ENCODE data around the gene PAFAH2.
"Not testable (repeated sequence)": the region's sequence is repeated elsewhere in the genome, so short reads cannot be mapped to it uniquely, and the experiment has no call there.

Gene PAFAH2

DNA sequence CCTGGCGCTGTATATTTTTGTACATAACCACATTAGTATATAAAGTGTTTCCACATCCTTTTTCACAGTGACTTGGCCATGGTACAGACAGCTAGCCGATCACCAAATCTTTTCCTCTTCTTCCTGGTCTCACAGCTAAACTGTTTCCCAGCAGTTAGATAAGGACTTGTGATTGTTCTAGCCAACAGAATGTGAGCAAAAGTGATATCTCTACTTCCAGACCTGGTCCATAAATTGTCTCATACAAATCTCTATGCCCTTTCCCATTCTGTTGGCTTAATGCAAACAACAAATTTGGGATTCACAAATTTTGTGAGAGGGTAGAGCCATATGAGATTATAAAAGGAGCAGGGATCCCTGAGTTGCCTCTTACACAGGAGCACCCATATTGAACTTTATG, 19.5 kb downstream of the PAFAH2 start:
- DNase-seq: no peak

DNA sequence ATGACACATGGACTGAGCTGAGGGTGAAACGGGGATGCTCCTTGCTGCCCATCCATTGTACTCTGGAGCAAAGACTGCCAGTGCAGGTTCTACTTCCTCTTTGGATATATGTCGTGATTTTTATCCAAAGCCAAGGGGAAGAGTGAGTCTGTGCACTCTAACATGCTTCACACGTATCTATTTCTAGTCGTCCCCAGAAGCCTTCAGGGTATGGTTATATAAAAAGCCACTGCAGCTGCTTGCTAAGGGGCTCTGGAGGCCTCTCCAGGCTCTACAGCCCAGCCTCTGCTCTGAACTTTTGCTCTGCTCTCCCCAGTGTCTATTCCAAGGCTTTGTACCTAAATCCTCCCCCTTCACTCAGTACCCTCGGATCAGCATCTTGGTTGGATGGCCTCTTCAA, 20.1 kb downstream of the PAFAH2 start:
- no peak for DNase-seq

DNA sequence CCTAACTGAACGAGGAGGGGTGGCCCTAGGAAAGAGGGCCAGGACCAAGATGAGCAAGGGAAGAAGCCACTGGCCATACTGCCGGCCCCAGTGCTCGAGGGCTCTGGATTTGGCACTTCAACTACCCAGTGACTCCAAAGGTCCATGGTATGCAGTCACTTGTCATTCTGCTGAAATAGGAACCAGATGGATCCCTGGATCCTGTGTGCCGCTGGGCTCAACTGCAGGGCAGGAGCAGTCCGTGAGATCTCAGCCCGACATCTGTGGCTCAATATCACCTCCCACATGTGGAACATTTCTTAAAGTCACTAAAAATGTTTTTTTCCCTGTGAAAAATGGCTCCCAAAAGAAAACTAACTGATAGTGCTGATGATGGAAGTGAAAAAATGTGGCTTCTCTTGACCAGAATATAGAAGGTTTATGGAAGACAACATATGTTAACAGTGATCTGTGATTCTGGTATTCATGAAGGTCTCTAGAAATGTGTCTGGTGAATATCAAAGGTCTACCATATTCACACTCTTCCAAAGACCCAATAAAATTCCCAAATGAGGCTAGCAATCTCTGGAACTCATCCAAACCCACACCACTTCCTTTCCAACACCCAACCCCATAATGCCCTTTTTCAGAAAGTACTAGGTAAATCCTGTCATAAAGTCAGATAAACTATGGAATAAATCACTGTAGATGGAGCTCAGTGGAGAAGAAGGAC, 24.1 kb downstream of the PAFAH2 start:
- DNase-seq: no peak

DNA sequence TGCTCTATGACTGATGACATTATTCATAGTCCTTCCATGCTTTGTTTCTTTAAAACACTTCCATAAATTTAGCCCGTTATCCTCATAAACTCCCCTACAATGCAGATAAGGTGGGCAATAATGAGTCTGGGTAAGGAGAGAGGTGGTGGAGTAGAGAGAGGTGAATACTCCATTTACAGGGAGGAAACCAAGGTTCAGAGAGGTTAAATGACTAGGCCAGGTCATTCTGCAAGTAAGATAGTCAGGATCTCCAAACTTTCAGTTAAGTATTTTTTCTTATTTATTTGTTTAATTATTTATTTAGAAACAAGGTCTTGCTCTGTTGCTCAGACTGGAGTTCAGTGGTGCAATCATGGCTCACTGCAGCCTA, 26.1 kb downstream of the PAFAH2 start:
- no peak for DNase-seq

DNA sequence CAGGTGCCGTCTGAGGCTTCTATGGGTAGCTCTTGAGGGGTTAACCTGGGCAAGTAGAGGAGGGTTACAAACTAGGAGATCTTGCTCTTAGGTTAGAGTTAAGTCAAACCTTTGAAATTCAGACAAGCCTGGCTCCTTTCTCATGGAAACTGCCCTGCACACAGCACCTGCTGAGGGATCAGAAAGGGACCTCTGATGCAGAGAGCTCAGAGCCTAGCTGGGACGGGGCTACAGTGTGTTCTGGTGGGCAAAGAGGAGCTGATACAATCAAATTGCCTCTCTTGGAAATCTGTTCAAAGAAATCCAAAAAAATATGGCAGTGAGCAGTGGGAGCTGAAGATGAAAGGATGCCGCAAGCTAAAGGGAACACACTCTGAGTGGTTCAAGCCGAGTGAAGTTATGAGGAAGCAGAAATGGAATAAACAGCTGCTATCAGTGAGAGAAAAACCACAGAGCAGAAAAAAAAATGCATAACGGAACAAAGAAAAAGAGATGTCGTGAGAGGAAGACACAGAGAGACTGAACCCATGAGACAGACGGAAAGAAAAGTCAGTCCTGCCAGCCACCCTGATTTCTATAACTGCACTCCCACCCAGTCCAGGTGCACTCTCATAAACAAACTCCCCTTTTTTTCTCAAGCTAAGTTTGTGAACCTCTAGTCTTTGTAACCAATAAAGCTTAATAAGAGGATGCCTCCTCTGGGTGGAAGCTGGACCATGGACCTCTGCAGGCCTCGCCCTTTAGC, 26.6 kb downstream of the PAFAH2 start:
- no peak for DNase-seq

DNA sequence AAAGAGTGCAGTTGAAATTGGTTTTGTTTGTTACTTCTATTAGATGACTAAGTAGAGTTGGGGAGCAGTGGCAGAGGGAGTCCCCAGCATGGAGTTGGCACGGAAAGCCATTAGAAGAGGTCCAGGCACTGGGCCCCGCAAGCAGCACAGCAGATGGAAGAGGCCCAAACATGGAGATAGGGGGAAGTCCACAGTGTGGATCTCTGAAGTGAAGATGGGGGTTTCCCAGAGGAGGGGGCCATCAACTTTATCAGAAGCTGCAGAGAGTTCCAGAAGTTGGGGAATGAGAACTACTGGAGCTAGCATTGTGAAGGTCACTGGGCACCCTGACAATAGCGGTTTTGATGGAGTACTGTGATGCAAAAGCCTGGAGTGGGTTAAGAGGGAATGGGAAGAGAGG, 30.6 kb downstream of the PAFAH2 start:
- no peak for DNase-seq

DNA sequence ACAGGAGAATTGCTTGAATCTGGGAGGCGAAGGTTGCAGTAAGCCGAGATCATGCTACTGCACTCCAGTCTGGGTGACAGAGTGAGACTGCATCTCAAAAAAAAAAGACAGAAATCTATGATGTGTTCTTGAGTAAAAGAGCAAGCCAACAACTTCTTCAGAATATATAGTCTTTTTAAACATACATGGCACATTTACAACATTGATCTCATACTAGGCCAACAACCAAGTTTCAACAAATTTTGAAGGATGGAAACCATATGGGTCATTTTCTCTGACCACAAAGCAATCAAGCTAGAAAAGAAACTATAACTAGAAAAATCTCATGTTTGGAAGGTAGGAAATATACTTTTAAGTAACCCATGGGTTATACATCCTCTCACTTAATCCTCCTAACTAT, 38.3 kb downstream of the PAFAH2 start:
- no peak for DNase-seq

DNA sequence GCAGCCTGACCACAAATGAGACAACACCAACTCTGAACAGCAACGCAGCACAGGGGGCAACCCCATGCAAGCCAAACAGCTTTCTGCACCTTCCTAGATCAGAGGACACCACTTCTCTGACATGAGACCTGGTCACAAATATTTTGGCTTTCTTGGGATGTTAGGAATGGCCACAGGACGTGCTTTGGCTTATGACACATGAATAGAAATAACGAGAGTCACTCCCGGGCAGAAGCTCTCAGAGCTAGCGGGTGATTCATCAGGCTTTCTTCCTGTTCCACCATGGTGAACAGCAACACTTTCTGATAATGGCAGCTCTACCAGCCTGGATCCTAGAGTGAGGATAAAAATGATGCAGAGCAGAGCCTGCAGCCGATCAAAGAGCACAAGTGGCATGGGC, 39.4 kb downstream of the PAFAH2 start:
- no peak for DNase-seq

DNA sequence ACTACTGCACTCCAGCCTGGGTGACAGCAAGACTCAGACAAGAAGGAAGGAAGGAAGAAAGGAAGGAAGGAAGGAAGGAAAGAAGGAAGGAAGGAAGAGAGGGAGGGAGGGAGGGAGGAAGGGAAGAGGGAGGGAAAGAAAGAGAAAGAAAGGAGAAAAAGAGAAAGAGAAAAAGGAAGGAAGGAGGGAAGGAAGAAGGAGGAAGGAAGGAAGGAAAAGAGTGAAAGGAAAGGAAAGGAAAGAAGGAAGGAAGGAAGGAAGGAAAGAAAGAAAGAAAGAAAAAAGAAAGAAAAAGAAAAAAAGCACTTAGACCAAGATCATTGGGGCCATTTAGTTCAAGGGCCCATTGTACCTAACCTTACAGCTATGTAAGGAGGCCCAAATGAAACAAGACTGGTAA, 42.3 kb downstream of the PAFAH2 start:
- DNase-seq: no peak

DNA sequence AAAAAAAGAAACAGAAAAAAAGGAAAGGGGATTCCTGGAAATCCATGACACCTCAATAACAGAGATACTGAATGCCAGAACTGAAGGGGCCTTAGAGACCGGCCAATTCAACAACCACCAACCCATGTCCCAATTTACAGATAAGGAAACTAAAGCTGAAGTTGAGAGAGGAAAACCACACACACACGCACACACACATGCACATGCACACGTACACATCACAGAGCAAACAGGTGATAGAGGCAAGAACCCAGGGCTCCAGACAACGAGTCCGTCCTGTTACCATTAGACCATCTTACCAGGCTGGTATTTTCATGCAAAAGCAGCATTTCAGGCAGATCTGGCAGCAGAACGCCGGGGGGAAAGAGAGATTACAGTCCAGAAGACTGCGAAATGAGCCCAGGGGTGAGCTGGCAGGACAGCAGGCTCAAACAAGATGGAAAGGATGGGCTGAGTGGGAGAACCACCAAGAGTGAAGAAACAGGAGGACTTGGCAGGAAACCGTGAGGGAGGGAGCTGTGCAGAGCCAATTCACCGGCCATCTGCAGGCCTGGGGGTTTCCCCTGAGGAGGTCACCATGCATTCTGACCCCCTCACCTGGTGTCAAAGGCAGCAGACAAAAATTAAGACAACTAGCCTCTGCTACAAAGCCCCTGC, 43.5 kb downstream of the PAFAH2 start:
- no peak for DNase-seq

DNA sequence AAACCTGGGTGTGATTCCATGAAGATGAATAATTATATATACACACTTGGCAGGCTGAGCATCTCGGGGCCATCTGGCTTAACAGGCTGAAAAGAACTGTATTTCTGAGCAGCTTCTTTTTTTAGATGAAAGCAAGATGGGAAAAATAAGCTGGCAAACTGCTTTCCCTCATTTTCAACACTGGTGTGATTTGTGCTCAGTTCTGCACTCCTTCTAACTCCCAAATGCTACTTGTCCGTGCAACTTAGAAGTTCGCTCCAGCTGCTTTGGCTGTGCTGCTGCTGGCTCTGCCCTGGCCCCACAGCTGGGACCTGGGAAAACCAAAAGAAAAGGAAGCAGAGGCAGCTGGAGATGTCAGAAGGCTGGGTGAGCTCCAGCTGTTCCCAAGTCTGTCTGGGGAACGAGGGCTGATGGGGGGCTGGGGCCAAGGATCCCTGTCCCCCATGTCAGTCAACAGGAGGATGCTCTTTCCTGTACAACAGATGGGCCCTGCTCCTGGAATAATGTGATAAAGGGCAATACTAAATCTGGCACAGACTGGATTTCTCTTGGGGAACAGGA, 44.9 kb downstream of the PAFAH2 start:
- DNase-seq: no peak

DNA sequence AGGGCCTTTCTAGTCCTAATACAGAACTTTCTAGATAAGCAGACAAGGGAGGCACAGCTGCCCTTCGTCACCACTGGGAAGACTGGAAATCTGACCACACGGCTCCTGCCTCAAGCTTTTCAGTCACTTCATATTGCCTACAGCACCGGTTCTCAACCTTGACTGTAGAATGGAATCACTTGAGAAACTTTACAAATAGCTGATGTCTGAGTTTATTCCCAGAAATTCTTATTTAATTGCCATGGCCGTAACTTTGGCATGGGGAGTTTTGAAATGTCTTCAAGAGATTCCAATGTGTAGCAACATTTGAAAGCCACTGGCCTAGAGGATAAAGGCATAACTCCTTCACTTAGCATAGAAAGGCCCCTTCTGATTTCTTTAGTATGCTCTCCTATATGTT, 49.2 kb downstream of the PAFAH2 start:
- no peak for DNase-seq

DNA sequence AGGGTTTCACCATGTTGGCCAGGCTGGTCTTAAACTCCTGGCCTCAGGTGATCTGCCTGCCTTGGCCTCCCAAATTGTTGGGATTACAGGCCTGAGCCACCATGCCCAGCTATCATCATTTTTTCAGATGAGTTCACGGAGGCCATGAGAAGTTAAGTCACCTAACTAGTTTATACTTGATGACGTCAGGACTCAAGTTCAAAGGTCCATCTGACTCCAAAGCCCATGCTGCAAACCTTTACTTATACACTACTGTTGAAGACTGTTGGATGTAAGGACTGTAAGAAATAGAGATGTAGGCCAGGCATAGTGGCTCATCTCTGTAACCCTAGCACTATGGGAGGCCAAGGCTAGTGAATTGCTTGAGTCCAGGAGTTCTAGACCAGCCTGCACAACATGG, 50.8 kb downstream of the PAFAH2 start:
- no peak for DNase-seq

DNA sequence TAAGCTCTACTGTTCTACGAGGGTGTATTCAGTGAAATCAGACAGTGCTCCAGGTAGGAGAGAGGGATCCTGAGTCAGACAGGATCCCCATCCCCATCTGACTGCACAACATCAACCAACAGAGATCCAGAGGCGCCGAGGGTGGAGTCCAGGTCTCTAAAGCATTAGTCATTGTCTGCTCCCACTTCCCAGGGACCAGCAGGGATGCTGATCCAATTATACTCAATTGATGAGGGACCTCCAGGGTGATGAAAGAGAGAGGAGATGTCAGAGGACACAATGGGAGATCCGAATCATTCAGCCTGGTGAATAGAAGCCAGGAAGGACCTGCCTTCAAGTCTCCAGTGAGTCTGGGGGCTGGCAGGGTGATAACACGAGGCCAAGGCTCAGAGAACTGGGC, 52.1 kb downstream of the PAFAH2 start:
- no peak for DNase-seq

DNA sequence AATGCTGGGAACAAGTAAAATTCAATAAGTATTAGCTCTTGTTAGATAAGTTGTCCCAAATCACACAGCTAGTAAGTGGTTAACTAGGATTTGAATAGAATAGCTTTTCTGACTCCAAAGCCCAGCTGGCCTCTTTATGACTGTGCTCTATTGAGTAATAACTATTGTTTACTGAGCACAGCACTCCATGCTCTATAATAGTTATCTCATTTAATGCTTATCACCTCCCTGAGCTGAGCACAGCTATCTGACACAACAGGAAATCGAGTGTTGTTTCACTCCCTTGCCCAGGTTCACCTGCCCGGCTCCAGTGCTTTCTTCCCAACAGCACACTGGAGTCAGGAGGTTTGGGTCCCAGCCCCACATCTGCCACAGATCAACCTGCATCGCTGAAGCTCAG, 52.9 kb downstream of the PAFAH2 start:
- no peak for DNase-seq

DNA sequence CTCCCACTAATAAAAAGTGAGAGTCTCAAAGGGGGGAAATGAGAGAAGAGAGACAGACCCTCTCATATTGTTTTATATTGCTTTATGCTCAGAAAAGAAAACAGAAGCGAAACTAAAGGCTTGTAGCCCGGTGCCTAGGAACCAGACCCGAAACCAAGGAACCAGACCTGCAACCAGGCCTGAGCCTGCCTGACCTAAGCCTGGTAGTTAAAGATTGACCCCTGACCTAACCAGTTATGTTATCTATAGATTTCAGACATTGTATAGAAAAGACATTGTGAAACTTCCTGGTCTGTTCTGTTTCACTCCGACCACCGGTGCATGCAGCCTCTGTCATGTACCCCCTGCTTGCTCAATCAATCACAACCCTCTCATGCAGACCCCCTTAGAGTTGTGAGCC, 54.4 kb downstream of the PAFAH2 start:
- not testable (repeated sequence) for DNase-seq

DNA sequence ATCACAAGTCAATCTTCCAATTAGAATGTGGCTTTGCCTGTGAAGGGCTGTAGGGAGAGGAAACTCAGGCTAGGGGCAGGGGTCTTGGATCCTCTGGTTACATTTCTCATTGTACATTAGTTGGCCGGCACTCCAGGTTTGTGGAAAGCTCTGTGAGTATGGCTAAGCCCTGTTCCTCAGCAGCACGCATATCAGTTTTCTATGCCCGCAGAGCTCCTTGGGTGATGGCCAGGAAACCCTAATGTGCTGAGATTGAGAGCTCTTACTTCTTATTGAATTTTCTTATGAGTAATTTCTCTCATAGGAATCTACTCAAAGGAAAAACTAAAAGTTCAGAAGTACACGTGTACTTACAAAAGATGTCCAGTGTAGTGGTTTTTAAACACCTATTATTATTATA, 60.9 kb downstream of the PAFAH2 start:
- no peak for DNase-seq

DNA sequence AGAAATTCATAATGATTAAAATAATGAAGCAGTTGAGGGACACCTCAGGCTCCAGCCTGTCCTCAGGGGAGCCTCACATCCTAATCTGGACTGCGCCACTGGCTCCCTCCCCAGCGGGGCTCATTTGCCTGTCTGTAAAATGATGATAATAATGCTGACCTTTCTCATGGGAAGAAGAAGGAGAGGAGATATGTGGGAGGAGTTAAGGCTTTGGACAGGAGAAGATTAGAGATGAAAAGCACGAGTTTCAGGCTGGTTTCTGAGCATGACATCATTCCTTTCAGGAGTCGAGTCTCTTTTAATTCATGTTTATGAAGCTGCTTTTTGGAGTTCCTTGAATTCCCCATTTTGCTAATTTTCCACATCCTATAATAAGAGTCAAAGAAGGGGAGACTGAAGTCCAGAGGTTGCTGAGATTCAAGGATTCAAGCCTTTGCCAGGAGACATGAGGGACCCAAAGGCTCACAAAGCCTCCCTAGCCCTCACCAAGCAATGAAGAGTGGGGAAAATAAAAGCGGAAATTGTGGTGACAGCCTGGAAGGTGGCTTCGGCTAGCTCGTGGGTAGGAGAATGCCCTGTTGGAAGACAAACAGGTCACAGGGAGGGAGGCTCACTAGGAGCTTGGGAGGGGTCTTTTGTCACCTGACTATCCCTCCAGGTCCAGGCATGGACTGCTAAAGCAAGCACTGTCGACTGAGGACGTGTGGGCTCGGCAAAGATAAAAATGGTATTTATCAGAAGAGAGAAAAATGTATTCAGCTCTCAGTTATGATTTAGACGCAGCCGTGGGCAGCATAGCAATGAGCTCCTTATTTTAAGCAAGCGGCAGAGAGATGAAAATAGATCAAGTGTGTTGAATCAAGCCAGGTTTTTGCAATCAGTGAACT, 64.1 kb downstream of the PAFAH2 start:
- no peak for DNase-seq

DNA sequence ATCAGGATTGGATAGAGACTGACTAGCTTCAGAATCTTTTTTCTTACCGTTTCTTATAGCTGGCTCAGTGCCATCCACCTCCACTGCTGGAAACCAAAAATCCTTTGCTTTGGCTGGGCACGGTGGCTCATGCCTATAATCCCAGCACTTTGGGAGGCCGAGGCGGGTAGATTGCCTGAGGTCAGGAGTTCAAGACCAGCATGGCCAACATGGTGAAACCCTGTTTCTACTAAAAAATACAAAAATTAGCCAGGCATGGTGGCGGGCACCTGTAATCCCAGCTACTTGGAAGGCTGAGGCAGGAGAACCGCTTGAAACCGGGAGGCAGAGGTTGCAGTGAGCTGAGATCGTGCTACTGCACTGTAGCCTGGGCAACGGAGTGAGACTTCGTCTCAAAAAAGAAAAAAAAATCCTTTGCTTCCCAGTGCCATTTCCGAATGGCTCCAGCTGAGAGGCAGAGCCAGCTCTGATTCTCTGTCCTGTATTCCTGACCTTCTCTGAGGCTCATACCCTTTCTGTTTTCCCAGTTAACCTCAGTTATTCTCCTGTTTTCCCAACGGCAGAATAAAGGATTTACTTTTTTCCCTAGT, 65.0 kb downstream of the PAFAH2 start:
- not testable (repeated sequence) for DNase-seq

DNA sequence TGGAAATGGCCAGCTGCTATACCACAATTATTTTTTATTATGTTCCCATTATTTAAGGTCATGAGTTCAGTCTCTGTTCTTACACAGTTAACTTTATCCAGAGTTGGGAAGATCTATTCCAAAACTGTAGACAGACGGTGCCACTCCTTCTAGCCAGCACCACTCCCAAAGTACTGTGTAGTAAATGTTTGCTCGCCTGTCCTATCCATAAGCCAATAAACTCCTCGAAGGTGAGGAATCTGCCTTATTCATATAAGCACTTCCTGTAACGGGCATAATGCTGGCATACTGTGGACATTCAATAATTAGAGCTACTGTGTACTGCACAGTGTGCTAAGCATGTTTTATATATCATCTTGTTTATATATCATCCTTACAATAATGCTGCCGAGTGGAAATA, 65.5 kb downstream of the PAFAH2 start:
- no peak for DNase-seq

DNA sequence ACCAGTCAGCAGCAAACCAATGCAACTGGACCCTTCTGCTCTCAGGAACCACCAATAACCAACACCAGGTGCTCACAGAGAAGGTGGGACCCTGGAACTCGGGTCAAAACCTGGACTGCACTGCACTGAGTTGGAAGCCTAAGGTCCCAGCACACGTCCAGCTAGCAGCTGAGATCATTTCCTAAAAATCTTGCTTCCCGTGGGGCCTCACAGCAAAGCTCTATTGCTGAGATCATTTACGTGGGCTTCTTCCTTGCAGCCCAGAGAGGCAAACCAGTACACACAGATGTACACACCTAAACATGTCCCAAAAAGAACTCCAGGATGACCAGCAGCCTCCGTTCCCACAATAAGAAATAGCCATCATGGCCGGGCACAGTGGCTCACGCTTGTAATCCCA, 68.8 kb downstream of the PAFAH2 start:
- DNase-seq: no peak

DNA sequence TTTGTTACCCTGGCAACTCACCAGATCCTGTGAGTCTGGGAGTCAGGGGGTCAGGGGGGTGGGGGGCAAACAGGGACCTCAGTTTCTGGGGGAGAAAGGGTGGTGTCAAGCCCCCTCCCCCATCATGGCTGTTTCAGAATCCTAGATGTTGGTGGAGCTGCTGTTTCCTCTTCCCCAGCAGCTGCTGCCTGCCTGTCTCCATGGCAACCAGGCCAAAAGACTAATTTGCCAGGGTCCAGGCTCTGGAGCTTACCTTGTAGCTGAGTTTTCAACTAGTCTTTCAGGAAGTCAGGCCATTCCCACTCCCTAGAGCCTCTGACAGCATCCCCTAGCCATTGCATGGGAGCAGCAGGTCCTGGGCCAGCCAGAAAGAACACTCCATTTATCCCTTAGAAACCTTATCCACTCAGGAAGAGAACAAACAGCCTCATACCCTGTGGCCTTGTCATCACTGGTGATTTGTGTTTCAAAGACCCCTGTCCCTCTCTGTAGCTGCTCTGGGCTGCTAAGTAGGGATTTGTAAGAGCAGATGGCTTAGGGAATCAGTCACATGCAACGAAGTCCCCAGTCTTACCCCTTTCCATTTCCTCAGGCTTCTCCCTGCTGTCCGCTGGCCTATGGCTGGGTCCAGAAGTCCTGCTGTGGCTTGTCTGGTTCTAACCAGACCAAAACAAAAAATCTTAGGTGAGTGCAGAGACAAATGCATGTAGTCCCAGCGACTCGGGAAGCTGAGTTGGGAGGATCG, 70.2 kb downstream of the PAFAH2 start:
- no peak for DNase-seq

Data from stimulated activated CD4-positive, alpha-beta T cell treated with anti-CD3 and anti-CD28 coated beads, Interleukin-2, amount 100 ng/mL, for 48 hours (primary cell).